GM12878 (cell line): ENCODE measurements around the gene HRH3. TPM values are rescaled to one million over a fixed set of nuclear protein-coding genes. Genes with fewer than 3 reads are reported as not detected.
A peak's percentile ranks its signal among the peaks of the same experiment; 100 is the strongest.

Experiments
- CBX5 ChIP-seq: sonication (generic); IDR thresholded peaks from 2 replicates; pipeline ENCODE4 v1.6.1; 2016; ENCODE audit warnings: low read depth, moderate library complexity, mild to moderate bottlenecking, inconsistent platforms
- CEBPB ChIP-seq, 2 experiments: fragments of 150-350 bp in 1 of 2; IDR thresholded peaks; 2 replicates each; pipeline ENCODE4 v1.6.1; 2012 to 2014; ENCODE audit warnings: low read depth in 2 of 2, low read length in 2 of 2, borderline replicate concordance in 1 of 2, inconsistent platforms in 1 of 2
- EGR1 ChIP-seq, 2 experiments: IDR thresholded peaks; 1 replicate in 1 of 2; 2 replicates in 1 of 2; pipeline ENCODE4 v1.6.1; 2011 to 2012; ENCODE audit warnings: low read depth in 2 of 2, low read length in 2 of 2, borderline replicate concordance in 1 of 2, mild to moderate bottlenecking in 1 of 2, moderate library complexity in 1 of 2
- FOS ChIP-seq: IDR thresholded peaks from 3 replicates; pipeline ENCODE4 v1.6.1; 2011; ENCODE audit warnings: borderline replicate concordance; ENCODE audit not compliant: insufficient read length; ENCODE audit errors: extremely low read depth
- KAT2A ChIP-seq: conservative IDR thresholded peaks from 2 replicates; pipeline ENCODE4 v1.6.1; 2011; ENCODE audit warnings: low read depth, low read length; ENCODE audit not compliant: control insufficient read depth
- PAX8 ChIP-seq: fragments of 450-650 bp; IDR thresholded peaks from 2 replicates; pipeline ENCODE4 v1.6.1; 2017; ENCODE audit warnings: mild to moderate bottlenecking, moderate library complexity
- POLR2AphosphoS2 ChIP-seq: IDR thresholded peaks from 2 replicates; pipeline ENCODE4 v1.6.1; 2011; ENCODE audit warnings: low read depth, mild to moderate bottlenecking, low read length, improper control_type of control experiment, moderate library complexity
- RELA ChIP-seq: fragments of 450-650 bp; IDR thresholded peaks from 2 replicates; pipeline ENCODE4 v1.8.0; 2014; ENCODE audit warnings: borderline replicate concordance; ENCODE audit not compliant: partially characterized antibody
- SMAD5 ChIP-seq: IDR thresholded peaks from 2 replicates; pipeline ENCODE4 v1.6.1; 2016; ENCODE audit warnings: antibody characterized with exemption, low read depth
- SREBF1 ChIP-seq: IDR thresholded peaks from 2 replicates; pipeline ENCODE4 v1.6.1; 2012; ENCODE audit warnings: mild to moderate bottlenecking, low read length
- ZSCAN29 ChIP-seq: fragments of 450-650 bp; IDR thresholded peaks from 2 replicates; pipeline ENCODE4 v1.6.1; 2017; ENCODE audit warnings: mild to moderate bottlenecking, moderate library complexity
- polyA plus RNA-seq, 11 experiments: library from polyadenylated mRNA; depleted of rRNA in 4 of 11; unstranded in 6 of 11; stranded (reverse) in 5 of 11; fragments of >200 nt; fragmentation: Nextera tagmentation in 4 of 11; fragmentation: Illumina TruSeq in 1 of 11; extraction: Ambion mirVana in 4 of 11; extraction: Trizol in 1 of 11; gene quantifications; 1 replicate in 1 of 11; 2 replicates in 10 of 11; pipeline versions ENCODE4 v1.2.1 to v1.2.3, GENCODE V29; 2011 to 2016; ENCODE audit warnings: inconsistent platforms in 2 of 11, missing spikeins in 2 of 11, low read depth in 1 of 11
- total RNA-seq, 4 experiments: library from RNA; depleted of rRNA in 3 of 4; stranded (reverse); fragments of >200 nt in 3 of 4; fragmentation: Illumina TruSeq in 1 of 4; extraction: Trizol in 1 of 4; gene quantifications; 2 replicates each; pipeline versions ENCODE4 v1.2.1 to v1.2.3, GENCODE V29; 2013 to 2021
- TF ChIP-seq, protein P1 (sequence below): IDR thresholded peaks from 2 replicates; pipeline ENCODE4 v1.6.1; 2012; ENCODE audit warnings: low read depth, low read length, improper control_type of control experiment
- TF ChIP-seq, protein P2 (sequence below): fragments of 150-350 bp; IDR thresholded peaks from 2 replicates; pipeline ENCODE4 v1.6.1; 2016; ENCODE audit warnings: low read depth, low read length
- TF ChIP-seq, protein P3 (sequence below): fragments of 450-650 bp; IDR thresholded peaks from 2 replicates; pipeline ENCODE4 v1.6.1; 2016; ENCODE audit warnings: mild to moderate bottlenecking, moderate library complexity, borderline replicate concordance
- TF ChIP-seq, protein P4 (sequence below): fragments of 450-650 bp; conservative IDR thresholded peaks from 2 replicates; pipeline ENCODE4 v1.6.1; 2017; ENCODE audit warnings: mild to moderate bottlenecking, moderate library complexity
- TF ChIP-seq, protein P5 (sequence below): IDR thresholded peaks from 2 replicates; pipeline ENCODE4 v1.6.1; 2011; ENCODE audit warnings: borderline replicate concordance, low read depth, mild to moderate bottlenecking, moderate library complexity, low read length; ENCODE audit not compliant: insufficient read depth, poor library complexity, severe bottlenecking

Gene HRH3
- total and polyA plus RNA-seq, 10 of the 15 experiments (the other 5 are each of a cell fraction or from before 2014, with no cell fraction given), result not detected

DNA sequence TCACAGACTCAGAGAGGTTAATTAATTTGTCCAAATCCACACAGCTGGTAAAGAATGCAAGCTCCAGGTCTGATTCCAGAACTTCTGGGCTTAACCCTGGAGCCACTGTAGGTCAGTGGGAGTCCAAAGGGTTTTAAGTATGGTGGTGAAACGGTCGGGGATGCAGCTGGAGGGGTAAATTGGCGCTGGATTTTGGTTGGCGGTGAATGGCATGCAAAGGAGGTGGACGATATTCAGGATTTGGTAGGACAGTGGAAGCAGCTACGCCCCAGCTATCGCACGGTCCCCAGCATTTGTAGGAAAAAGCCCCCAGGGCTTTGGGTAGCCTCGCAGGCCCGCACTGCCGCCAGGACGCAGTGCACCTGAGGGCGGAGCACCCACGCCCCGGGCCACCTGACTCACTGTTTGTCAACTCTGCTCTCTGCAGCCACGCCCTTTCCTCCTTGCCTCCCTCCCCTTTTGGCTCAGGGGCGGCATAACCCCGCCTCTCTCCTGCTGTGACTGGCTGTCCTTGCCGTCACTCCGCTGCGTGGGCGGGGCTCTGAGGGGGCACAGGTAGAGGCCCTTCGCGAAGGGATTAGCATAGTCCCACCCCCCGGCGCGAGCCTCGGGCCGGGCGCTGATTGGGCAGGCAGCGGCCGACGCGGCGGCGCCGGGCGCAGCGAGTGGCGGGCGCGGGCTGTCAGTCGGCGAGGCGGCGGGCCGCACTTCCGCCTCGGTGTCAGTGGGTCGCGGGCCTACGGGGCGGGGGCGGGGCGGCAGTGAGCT, 17.9 kb upstream of the HRH3 start, which contains the start of gene OSBPL2 (continued):
- TF ChIP-seq FOS (peak; percentile 74), CBX5 (no peak), ZSCAN29 (no peak), PAX8 (no peak), RELA (peak; percentile 38), EGR1 (IDR thresholded peaks at IDR 0.05; ENCODE audit: borderline replicate concordance in 1 of 2, low read depth in 2 of 2, low read length in 2 of 2) (peak in 1 of 2 experiments; percentile 82; a peak in 2 of 3 replicates), KAT2A (no peak), SMAD5 (no peak), SREBF1 (no peak), POLR2AphosphoS2 (no peak), CEBPB (IDR thresholded peaks at IDR 0.05; ENCODE audit: borderline replicate concordance in 1 of 2, low read depth in 2 of 2, low read length in 2 of 2) (no peak)
- TF ChIP-seq, protein P1, sequence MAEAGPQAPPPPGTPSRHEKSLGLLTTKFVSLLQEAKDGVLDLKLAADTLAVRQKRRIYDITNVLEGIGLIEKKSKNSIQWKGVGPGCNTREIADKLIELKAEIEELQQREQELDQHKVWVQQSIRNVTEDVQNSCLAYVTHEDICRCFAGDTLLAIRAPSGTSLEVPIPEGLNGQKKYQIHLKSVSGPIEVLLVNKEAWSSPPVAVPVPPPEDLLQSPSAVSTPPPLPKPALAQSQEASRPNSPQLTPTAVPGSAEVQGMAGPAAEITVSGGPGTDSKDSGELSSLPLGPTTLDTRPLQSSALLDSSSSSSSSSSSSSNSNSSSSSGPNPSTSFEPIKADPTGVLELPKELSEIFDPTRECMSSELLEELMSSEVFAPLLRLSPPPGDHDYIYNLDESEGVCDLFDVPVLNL, result no peak
- TF ChIP-seq, protein P2, sequence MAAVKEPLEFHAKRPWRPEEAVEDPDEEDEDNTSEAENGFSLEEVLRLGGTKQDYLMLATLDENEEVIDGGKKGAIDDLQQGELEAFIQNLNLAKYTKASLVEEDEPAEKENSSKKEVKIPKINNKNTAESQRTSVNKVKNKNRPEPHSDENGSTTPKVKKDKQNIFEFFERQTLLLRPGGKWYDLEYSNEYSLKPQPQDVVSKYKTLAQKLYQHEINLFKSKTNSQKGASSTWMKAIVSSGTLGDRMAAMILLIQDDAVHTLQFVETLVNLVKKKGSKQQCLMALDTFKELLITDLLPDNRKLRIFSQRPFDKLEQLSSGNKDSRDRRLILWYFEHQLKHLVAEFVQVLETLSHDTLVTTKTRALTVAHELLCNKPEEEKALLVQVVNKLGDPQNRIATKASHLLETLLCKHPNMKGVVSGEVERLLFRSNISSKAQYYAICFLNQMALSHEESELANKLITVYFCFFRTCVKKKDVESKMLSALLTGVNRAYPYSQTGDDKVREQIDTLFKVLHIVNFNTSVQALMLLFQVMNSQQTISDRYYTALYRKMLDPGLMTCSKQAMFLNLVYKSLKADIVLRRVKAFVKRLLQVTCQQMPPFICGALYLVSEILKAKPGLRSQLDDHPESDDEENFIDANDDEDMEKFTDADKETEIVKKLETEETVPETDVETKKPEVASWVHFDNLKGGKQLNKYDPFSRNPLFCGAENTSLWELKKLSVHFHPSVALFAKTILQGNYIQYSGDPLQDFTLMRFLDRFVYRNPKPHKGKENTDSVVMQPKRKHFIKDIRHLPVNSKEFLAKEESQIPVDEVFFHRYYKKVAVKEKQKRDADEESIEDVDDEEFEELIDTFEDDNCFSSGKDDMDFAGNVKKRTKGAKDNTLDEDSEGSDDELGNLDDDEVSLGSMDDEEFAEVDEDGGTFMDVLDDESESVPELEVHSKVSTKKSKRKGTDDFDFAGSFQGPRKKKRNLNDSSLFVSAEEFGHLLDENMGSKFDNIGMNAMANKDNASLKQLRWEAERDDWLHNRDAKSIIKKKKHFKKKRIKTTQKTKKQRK, result peak; percentile 67; the same call in 1 of the 2 replicates
- TF ChIP-seq, protein P3, sequence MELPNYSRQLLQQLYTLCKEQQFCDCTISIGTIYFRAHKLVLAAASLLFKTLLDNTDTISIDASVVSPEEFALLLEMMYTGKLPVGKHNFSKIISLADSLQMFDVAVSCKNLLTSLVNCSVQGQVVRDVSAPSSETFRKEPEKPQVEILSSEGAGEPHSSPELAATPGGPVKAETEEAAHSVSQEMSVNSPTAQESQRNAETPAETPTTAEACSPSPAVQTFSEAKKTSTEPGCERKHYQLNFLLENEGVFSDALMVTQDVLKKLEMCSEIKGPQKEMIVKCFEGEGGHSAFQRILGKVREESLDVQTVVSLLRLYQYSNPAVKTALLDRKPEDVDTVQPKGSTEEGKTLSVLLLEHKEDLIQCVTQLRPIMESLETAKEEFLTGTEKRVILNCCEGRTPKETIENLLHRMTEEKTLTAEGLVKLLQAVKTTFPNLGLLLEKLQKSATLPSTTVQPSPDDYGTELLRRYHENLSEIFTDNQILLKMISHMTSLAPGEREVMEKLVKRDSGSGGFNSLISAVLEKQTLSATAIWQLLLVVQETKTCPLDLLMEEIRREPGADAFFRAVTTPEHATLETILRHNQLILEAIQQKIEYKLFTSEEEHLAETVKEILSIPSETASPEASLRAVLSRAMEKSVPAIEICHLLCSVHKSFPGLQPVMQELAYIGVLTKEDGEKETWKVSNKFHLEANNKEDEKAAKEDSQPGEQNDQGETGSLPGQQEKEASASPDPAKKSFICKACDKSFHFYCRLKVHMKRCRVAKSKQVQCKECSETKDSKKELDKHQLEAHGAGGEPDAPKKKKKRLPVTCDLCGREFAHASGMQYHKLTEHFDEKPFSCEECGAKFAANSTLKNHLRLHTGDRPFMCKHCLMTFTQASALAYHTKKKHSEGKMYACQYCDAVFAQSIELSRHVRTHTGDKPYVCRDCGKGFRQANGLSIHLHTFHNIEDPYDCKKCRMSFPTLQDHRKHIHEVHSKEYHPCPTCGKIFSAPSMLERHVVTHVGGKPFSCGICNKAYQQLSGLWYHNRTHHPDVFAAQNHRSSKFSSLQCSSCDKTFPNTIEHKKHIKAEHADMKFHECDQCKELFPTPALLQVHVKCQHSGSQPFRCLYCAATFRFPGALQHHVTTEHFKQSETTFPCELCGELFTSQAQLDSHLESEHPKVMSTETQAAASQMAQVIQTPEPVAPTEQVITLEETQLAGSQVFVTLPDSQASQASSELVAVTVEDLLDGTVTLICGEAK, result peak; percentile 24; the same call in 1 of the 2 replicates
- TF ChIP-seq, protein P4, sequence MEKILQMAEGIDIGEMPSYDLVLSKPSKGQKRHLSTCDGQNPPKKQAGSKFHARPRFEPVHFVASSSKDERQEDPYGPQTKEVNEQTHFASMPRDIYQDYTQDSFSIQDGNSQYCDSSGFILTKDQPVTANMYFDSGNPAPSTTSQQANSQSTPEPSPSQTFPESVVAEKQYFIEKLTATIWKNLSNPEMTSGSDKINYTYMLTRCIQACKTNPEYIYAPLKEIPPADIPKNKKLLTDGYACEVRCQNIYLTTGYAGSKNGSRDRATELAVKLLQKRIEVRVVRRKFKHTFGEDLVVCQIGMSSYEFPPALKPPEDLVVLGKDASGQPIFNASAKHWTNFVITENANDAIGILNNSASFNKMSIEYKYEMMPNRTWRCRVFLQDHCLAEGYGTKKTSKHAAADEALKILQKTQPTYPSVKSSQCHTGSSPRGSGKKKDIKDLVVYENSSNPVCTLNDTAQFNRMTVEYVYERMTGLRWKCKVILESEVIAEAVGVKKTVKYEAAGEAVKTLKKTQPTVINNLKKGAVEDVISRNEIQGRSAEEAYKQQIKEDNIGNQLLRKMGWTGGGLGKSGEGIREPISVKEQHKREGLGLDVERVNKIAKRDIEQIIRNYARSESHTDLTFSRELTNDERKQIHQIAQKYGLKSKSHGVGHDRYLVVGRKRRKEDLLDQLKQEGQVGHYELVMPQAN, result peak; percentile 42; the same call in 1 of the 2 replicates
- TF ChIP-seq, protein P5, sequence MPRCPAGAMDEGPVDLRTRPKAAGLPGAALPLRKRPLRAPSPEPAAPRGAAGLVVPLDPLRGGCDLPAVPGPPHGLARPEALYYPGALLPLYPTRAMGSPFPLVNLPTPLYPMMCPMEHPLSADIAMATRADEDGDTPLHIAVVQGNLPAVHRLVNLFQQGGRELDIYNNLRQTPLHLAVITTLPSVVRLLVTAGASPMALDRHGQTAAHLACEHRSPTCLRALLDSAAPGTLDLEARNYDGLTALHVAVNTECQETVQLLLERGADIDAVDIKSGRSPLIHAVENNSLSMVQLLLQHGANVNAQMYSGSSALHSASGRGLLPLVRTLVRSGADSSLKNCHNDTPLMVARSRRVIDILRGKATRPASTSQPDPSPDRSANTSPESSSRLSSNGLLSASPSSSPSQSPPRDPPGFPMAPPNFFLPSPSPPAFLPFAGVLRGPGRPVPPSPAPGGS, result peak; percentile 27
